ENCODE results near the gene BNC2. TPM values are rescaled to one million over a fixed set of nuclear protein-coding genes. Genes with fewer than 3 reads are reported as not detected.
A peak's percentile ranks its signal among the peaks of the same experiment; 100 is the strongest.

The BNC2 gene
- total RNA-seq, 1 donor: 53.9 TPM

DNA sequence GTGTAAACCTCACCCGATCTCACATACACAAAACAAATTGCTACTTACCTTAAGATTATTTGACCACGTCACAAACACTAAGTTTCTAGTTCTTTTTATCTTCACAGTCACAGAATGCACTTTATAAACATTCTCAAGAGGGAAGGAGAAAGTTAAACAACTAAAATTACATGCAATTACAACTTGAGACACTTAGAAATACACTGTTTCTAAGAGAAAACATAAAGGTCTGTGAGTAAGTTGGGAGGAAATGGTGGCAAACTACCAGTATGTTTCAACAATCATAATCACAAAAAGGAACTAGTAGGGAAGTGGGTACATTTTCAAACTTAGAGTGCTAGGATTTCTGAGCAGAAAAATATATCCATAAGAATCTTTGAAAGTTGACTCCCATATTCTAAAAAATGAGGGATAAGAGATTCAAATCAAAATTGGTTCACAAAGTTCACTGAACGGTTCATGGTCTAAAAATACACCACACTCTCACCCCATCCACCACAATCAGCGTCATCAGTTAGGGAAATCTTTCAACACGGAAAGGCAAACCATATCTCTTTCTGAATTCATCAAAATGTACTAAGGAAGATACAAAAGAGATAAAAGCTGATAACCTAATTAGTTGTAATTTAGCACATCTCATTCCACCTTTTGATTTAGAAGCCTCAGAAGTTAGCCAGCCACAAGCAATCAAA, 182.6 kb downstream of the BNC2 start:
- H3K9me3 ChIP-seq (ENCODE audit: low read depth, low read length): no peaks in the 10 kb centered on the region
- H3K4me3 ChIP-seq (ENCODE audit: insufficient read depth, low read length): peak overlapping the region; percentile 16
- H3K79me2 ChIP-seq (ENCODE audit: insufficient read depth, low read length): peaks cover 76% of the 10 kb centered on the region
- peak overlapping the region; percentile 94 for H3K27ac ChIP-seq (ENCODE audit: low read depth, low read length)
- H4K20me1 ChIP-seq (ENCODE audit: insufficient read depth, low read length): no peaks in the 10 kb centered on the region
- H3K4me2 ChIP-seq (ENCODE audit: insufficient read depth, low read length): peak overlapping the region; percentile 33
- no peaks in the 10 kb centered on the region for H3K27me3 ChIP-seq (ENCODE audit: insufficient read depth, low read length)
- TF ChIP-seq, protein P1, sequence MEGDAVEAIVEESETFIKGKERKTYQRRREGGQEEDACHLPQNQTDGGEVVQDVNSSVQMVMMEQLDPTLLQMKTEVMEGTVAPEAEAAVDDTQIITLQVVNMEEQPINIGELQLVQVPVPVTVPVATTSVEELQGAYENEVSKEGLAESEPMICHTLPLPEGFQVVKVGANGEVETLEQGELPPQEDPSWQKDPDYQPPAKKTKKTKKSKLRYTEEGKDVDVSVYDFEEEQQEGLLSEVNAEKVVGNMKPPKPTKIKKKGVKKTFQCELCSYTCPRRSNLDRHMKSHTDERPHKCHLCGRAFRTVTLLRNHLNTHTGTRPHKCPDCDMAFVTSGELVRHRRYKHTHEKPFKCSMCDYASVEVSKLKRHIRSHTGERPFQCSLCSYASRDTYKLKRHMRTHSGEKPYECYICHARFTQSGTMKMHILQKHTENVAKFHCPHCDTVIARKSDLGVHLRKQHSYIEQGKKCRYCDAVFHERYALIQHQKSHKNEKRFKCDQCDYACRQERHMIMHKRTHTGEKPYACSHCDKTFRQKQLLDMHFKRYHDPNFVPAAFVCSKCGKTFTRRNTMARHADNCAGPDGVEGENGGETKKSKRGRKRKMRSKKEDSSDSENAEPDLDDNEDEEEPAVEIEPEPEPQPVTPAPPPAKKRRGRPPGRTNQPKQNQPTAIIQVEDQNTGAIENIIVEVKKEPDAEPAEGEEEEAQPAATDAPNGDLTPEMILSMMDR (IDR thresholded peaks at IDR 0.05; ENCODE audit: extremely low read depth, low read depth, low read length): no peak
- no peak overlapping the region for H2AFZ ChIP-seq (ENCODE audit: low read length)
- H3K4me1 ChIP-seq (ENCODE audit: insufficient read depth, low read length): peaks cover 34% of the 10 kb centered on the region
- H3K36me3 ChIP-seq (ENCODE audit: insufficient read depth, low read length): no peaks in the 10 kb centered on the region
- no peak for DNase-seq (ENCODE audit: insufficient read length, low spot score, missing footprints)

DNA sequence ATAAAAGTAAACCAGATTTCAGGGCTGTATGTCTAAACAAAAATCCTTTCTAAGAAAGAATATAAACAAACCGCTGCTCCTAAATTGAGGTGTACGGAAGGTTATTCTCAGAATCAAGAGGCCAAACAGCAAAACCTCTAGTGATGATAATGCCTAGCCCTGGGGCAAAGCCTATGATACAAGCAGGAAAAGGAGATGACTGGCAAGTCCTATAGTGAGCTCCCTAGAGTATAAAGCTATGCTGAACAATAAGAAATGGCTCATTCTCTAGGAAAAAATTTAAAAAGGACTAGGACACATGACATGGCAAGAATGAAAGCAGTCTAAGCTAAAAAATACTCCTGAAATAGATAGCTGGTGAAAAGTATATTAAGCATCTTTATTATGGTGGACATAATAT, 187.1 kb downstream of the BNC2 start:
- no peaks in the 10 kb centered on the region for H3K36me3 ChIP-seq (ENCODE audit: insufficient read depth, low read length)
- no peaks in the 10 kb centered on the region for H4K20me1 ChIP-seq (ENCODE audit: insufficient read depth, low read length)
- no peaks in the 10 kb centered on the region for H3K9me3 ChIP-seq (ENCODE audit: low read depth, low read length)
- H3K27me3 ChIP-seq (ENCODE audit: insufficient read depth, low read length): no peaks in the 10 kb centered on the region
- H3K4me2 ChIP-seq (ENCODE audit: insufficient read depth, low read length): no peak overlapping the region
- H3K27ac ChIP-seq (ENCODE audit: low read depth, low read length): peak overlapping the region; percentile 12
- DNase-seq (ENCODE audit: insufficient read length, low spot score, missing footprints): no peak
- H3K4me1 ChIP-seq (ENCODE audit: insufficient read depth, low read length): peaks cover 27% of the 10 kb centered on the region
- TF ChIP-seq, protein P1 (IDR thresholded peaks at IDR 0.05; ENCODE audit: extremely low read depth, low read depth, low read length): no peak
- H3K79me2 ChIP-seq (ENCODE audit: insufficient read depth, low read length): peaks cover 77% of the 10 kb centered on the region
- H2AFZ ChIP-seq (ENCODE audit: low read length): no peak overlapping the region
- no peak overlapping the region for H3K4me3 ChIP-seq (ENCODE audit: insufficient read depth, low read length)

DNA sequence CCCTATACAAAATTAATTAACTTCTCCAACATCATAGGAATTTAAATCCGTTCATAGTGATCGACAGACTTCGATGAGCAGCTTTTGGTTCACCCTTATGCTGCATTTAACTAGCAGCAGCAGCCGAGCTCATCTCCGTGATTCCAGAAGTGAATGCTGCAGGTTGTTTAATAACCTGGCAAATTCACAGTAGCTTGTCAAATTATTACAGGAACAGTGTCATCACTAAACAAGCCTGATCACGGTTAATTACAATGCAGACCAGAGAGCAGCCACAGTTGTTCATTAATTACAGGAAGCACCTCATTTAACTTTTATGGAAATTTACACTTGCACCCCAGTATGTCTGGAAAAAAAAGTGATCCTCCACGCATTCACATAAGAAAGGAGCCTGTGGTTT, 188.2 kb downstream of the BNC2 start:
- Histone ChIP-seq H3K36me3 (ENCODE audit: insufficient read depth, low read length) (no peaks in the 10 kb centered on the region), H3K9me3 (ENCODE audit: low read depth, low read length) (no peaks in the 10 kb centered on the region), H3K4me3 (ENCODE audit: insufficient read depth, low read length) (no peak overlapping the region), H2AFZ (ENCODE audit: low read length) (no peak overlapping the region), H3K4me1 (ENCODE audit: insufficient read depth, low read length) (peaks cover 19% of the 10 kb centered on the region), H3K27me3 (ENCODE audit: insufficient read depth, low read length) (no peaks in the 10 kb centered on the region), H3K27ac (ENCODE audit: low read depth, low read length) (peak overlapping the region; percentile 8), H3K79me2 (ENCODE audit: insufficient read depth, low read length) (peaks cover 75% of the 10 kb centered on the region), H4K20me1 (ENCODE audit: insufficient read depth, low read length) (no peaks in the 10 kb centered on the region), H3K4me2 (ENCODE audit: insufficient read depth, low read length) (no peak overlapping the region)
- TF ChIP-seq, protein P1 (IDR thresholded peaks at IDR 0.05; ENCODE audit: extremely low read depth, low read depth, low read length): no peak
- DNase-seq (ENCODE audit: insufficient read length, low spot score, missing footprints): no peak

DNA sequence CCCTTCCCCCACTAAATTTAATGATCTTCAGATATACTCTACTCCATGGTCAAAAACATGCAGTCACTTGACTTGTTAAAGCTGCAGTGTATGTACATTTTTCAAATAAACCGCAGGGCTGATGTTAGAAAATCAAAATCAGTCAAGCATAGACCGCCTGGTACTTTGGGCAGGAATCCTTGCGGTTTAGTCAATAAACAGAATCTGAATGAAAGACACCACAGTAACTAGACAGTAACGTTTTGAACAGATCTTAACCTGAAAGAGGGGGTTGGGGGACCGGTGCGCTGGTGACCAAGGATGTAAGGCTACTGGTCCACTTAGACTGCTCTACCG, 188.8 kb downstream of the BNC2 start:
- Histone ChIP-seq H3K4me2 (ENCODE audit: insufficient read depth, low read length) (no peak overlapping the region), H3K4me3 (ENCODE audit: insufficient read depth, low read length) (no peak overlapping the region), H3K9me3 (ENCODE audit: low read depth, low read length) (no peaks in the 10 kb centered on the region), H3K27me3 (ENCODE audit: insufficient read depth, low read length) (no peaks in the 10 kb centered on the region), H3K36me3 (ENCODE audit: insufficient read depth, low read length) (no peaks in the 10 kb centered on the region), H2AFZ (ENCODE audit: low read length) (no peak overlapping the region), H4K20me1 (ENCODE audit: insufficient read depth, low read length) (no peaks in the 10 kb centered on the region), H3K4me1 (ENCODE audit: insufficient read depth, low read length) (peaks cover 16% of the 10 kb centered on the region), H3K79me2 (ENCODE audit: insufficient read depth, low read length) (peaks cover 74% of the 10 kb centered on the region), H3K27ac (ENCODE audit: low read depth, low read length) (no peak overlapping the region)
- TF ChIP-seq, protein P1 (IDR thresholded peaks at IDR 0.05; ENCODE audit: extremely low read depth, low read depth, low read length): no peak
- DNase-seq (ENCODE audit: insufficient read length, low spot score, missing footprints): no peak
